Right renal cortex interstitium (tissue), 3 donors: ENCODE results near the gene SLC25A14. TPM values are rescaled to one million over a fixed set of nuclear protein-coding genes. Genes with fewer than 3 reads are reported as not detected.

ENCODE experiments used
- DNase-seq, 3 donors: peaks; one replicate each; pipeline ENCODE4 v3.0.0-alpha.2; 2013; ENCODE audit warnings: low read depth in 3 of 3, low spot score in 2 of 3
- polyA plus RNA-seq, 3 donors: library from polyadenylated mRNA; unstranded; fragments of 120-200 nt; gene quantifications; one replicate each; pipeline ENCODE4 v1.2.1, GENCODE V29; 2013; ENCODE audit not compliant: insufficient read length in 3 of 3

SLC25A14 gene
- polyA plus RNA-seq, 3 donors: 21.4 to 25.0 (median 24.3) TPM

- no peak for DNase-seq
Observed at GRCh38 chrX:130376077-130376476, 36.4 kb downstream of the SLC25A14 start.

GRCh38 chrX:130378024-130378669 is 38.4 kb downstream of the SLC25A14 start:
- no peak for DNase-seq

GRCh38 chrX:130385520-130385919 is 45.8 kb downstream of the SLC25A14 start, which contains the start of gene GPR119:
Gene GPR119, minus strand, starts transcription at chrX:130385674. Its CDS starts 227 bp downstream, at chrX:130385447.
- DNase-seq: no peak

DNA sequence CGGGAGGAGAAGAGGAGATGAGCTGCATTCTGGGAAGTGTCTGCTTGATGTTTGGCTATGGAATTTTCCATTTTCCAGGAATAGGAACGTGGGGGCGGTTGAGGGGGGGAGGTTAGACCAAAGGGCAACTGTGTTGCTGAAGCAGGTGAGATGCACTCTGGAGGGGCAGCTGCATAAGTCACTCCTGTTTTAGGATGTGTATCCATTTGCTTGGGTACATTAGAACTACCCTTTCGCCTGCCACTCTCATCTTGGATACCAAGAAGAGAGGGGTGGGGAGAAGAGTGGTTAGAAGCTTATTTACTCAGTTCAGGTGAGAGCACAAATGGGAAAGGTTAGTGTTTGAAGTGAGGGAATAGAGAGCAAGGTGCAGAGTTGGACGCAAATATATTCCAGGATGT is 46.7 kb downstream of the SLC25A14 start:
- DNase-seq: no peak

DNA sequence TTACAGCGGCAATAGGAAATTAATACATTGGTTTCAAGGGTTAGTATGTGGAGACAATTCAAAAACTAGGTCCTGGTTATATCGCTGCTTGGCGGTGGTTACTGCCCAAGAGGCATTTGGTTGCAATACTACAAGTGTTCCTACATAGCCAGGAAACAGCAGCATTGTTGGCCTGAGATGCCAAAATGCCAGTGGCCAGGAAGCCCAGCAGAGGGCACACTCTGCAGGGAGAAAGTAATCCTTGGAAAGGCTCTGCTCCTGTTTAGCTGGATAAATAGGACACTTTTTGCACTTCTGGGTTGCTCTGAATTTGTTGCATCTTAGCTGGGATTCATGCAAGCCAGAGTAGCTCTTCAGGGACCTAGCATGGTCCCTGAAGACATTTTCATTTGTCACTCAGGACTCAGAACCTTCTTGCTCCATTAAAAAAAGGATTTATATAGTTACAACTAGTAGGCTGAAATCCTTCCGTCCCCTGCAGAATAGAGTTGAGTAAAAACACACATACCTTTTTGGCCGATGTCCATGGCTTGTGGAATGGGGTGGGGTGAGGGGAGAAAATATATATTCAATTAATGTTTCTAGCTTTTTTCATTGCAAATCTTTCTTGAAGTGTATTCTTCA is 53.8 kb downstream of the SLC25A14 start:
- peak in 1 of 3 donors; percentile 13 for DNase-seq

DNA sequence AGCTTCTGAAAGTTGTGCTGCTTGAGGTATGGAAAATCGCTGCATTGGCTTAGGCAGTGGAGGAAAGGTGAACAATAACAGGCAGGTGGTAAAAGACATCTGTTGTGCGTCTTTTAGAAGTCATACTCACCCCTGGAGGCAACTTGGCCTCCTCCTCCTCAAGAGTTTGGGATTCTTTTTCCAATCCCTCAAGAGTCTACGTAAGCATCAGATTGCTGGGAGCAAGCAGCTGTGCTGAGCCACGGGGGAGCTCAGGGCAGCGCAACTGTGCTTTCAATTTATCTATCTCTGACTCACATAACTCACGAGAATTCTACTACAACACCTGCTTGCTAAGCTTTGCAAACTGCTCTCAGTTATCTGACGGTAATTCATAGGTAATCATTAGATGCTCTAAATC is 55.6 kb downstream of the SLC25A14 start:
- DNase-seq: no peak

GRCh38 chrX:130401415-130402207 is 61.9 kb downstream of the SLC25A14 start, which contains the start of gene RBMX2:
Gene RBMX2, plus strand, starts transcription at chrX:130401987. Its CDS starts 46 bp downstream, at chrX:130402033.
- DNase-seq: peak; percentile 21 to 46 (median 41)

DNA sequence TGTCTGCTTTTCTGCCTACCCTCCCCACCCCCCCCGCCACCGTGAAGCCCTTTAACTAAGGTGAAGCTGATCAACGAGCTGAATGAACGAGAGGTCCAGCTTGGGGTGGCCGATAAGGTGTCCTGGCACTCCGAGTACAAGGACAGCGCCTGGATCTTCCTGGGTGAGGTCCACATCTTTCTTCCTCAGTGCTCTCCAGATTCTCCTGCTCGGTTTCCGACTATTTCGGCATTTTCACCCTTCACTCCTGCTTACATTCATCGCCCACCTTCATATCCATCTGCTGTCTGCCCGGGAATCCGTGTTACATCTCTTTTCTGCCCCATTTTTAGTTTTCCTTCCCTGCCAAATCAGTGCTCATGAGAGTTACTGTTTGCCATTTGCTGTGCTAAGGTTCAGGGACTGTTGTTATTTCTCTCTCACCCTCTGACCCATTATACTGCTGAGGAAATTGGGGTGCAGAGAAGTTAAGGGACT is 62.5 kb downstream of the SLC25A14 start:
- DNase-seq: no peak

DNA sequence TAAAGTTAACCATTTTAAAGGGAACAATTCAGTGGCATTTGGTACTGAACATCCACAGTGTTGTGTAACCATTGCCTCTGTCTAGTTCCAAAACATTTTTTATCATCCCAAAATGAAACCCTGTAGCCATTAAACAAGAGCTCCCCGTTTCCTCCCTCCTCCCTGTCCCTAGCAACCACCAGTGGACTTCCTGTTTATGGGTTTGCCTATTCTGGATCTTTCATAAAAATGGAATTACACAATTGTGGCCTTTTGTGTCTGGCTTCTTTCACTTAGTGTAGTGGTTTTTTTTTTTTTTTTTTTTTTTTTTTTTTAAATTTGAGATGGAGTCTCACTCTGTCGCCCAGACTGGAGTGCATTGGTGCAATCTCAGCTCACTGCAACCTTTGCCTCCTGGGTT is 73.7 kb downstream of the SLC25A14 start:
- DNase-seq: no peak

DNA sequence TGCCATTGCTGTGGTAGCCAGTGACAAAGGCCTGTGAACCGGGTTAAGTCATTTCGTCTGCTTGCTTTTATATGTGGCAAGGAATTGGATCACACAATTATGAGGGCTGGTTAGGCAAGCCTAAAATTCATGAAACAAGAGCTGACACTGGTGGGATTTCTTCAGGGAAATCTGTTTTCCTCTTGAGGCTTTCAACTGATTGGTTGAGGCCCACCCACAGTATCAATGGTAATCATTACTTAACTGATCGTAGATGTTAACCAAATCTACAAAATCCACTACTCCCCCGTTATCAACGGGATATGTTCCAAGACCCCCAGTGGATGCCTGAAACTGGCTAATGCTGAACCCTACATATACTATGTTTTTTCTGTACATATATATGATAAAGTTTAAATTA is 75.1 kb downstream of the SLC25A14 start:
- no peak for DNase-seq

DNA sequence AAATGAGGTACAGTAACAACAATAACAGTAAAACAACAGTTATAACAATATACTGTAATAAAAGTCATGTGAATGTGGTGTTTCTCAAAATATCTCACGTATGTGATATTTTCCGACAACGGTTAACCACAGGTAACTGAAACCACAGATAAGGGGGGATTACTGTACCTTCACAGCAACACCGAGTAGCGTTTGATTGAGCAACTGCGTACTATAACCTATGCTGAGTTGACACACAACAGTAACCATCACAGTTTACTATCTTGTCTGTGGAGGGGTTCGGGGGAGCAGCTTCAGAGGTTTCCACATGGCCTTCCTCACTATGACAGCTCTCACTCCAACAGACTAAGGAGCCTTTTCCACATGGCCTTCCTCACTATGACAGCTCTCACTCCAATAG is 75.5 kb downstream of the SLC25A14 start:
- no peak for DNase-seq

DNA sequence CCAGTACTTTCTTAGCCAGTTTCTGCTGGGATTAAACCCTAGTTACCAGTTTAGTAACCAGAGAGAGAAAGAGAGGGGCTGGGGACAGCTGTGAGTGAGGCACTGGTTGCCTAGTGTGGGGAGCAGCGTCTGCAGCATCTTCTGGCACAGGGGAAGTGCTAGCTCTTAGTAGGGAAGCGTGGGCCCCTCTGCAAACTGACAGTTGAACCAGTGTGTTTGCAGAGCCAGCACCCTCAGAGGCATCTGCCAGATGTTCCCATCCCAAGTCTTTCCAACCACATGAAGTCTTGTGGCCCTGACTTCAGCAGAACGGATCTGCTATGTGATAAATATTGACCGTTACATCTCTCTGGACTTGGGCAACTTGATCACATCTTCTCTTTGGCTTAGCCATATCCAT is 77.1 kb downstream of the SLC25A14 start:
- no peak for DNase-seq

DNA sequence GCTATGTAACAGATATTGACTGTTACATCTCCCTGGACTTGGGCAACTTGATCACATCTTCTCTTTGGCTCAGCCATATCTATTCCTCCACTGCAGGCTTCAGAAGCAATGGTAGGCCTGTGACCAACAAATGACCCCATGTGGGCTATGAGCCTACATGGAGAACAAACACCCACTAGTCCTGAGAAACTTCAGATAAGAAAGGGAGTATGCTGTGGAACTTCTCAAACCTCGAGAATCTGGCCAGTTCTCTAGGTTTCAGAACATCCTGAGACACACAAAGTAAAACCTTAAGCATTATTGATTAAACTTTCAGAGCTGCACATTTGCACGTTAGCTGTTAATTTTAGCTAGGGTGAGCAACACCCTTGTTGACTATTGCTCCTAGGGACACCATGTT is 78.3 kb downstream of the SLC25A14 start:
- DNase-seq: no peak

DNA sequence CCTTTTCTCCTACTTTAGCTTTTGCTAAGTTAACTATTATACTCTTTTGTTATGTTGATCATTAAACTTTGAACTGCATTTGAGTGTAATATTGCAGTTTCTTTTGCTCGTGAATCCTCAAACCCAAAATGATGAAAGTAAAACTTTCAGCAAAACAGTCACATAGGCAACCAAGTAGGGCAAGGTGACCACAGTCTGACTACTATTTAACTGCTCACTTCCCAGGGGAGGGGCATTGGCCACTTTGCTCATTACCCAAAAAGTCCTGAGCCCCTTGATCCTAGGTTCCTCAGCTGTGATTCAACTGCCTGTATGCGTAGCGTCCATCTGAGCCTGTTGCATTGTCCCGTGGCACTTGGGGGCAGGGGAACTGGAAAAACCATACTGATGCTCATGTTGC is 79.0 kb downstream of the SLC25A14 start:
- no peak for DNase-seq

GRCh38 chrX:130419263-130419662 is 79.5 kb downstream of the SLC25A14 start:
- no peak for DNase-seq

Other genes starting within 250 kb of the SLC25A14 start
- gene ELF4, start 229.4 kb upstream of the SLC25A14 start, polyA plus RNA-seq: 10 to 100 TPM; 11.1 to 12.2 (median 11.8) TPM
- 100 to 1,000 TPM in 2 of 3 donors, 10 to 100 TPM in 1; 97.6 to 104 (median 102) TPM for gene AIFM1, start 174.1 kb upstream of the SLC25A14 start, polyA plus RNA-seq
- under 1 TPM; 0.50 to 0.65 (median 0.54) TPM for gene RAB33A, start 168.0 kb upstream of the SLC25A14 start, polyA plus RNA-seq
- 1 to 10 TPM; 6.1 to 6.9 (median 6.6) TPM for gene ZNF280C, start 71.0 kb upstream of the SLC25A14 start, polyA plus RNA-seq
- gene GPR119, start 45.8 kb downstream of the SLC25A14 start, polyA plus RNA-seq: not detected
- gene RBMX2, start 62.1 kb downstream of the SLC25A14 start, polyA plus RNA-seq: 10 to 100 TPM; 31.5 to 33.7 (median 33.4) TPM